HG03097 (cell line): ENCODE data around the gene THEMIS.
"Not testable (repeated sequence)": the region's sequence is repeated elsewhere in the genome, so short reads cannot be mapped to it uniquely, and the experiment has no call there.

Experiments
- ATAC-seq: cut with Tn5 transposase; IDR thresholded peaks from one replicate; pipeline ENCODE4 v1.9.1; 2021; ENCODE audit not compliant: unreplicated experiment, low FRiP score

The THEMIS gene

DNA sequence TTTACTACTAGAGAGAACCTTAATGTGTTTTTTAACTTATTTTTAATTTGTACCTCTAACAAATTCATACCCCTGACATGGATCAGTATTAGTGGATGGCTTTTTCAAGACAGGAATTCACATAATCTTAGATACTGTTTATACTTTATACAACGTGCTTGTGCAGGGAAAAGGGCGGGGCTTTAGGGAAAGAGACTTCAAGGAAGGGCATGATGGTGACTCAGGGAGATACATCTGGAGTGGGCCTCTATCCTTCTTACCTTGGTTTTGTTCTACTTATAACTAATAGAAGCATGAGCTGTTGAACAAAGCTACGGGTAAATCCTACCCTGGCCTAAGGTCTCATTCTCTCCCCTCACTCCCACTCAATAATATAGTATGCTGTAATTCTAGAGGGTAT is 163.1 kb downstream of the THEMIS start:
- no peak for ATAC-seq

DNA sequence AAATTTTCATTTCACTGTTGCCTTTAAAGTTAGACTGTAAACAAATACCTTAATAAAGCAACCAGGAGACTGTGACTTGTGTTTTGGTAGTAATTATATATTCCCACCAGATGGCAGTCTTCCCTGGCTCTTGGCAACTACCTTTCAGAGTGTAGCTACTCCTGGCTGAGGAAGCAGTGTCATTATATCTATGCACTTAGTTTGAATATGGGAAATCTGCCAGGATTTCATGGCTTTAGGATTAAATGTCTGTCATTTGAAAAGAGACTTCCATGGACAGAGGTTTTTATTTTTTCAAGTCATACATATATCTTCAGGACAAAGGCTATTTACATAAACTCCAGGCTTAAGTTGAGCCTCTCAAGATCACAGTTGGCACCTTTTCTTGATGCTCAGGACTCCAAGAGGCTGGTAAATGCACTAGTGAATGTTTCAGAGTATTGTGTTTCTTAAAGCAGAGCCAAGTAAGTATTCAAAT is 163.8 kb downstream of the THEMIS start:
- peak; percentile 85 for ATAC-seq

DNA sequence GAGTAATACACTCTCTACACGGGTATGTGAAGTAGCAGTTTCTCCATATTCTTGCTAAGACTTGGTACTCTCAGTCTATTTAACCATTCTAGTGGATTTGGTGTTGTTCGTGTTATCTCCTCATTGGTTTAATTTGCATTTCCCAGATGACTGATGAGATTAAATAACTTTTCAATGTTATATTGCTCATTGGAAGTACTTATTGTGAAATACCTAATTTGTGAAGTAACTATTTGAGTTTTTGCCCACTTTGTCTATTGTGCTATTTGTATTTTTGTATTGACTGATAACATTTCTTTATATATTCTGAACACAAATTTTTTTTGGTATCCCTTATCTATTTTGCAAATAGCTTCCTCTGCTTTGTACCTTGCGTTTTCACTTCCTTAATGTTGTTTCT is 167.9 kb downstream of the THEMIS start:
- ATAC-seq: no peak

DNA sequence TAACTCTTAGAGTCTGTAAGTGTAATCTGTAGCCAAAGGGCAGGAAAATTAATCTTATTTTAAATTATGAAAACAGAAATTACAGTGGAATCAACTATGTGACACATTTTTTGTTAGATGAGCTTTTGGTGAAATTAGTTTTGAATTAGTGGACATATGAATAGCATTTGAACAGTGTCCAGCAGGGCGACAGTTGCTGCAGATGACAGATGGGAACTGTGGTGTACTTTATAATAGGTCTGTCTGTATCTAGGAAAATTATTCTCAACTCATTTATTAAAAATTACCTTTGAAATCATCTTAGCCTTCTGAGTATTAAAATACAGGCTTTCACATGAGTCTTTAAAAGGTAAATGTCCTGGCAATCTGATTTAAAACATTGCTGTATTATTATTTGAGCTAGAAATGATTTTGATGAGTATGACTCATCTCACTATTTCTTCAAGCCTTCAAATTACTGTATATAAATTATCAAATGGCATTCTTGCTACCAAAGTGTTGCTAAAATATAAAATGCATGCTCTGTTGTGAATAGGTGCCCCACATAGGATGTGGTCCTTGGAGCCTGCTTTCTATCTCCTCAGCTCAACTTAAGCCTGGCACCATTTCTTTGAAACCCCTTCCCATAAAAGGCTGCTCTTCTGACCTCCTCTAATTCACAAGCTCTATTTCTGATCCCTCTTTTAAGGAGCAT is 173.5 kb downstream of the THEMIS start:
- no peak for ATAC-seq

DNA sequence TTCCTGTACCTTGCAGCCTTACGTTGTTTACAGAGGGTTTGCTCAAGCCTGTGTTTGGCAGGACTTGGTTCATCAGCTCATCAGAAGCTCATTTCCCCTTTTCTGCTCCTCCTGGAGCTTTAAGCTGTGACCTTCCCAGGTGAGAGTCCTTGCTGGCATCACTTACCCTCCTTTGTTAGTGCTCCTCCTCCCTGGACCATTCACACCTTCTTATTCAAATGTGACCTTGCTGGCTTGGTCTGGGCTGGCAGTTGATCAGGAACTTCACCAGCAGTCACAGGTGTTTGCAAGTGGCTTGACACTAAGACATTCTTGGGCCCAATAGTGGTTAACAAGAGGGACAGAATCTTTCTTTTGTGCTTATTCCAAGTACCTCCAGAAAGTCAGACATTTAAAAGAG is 175.0 kb downstream of the THEMIS start:
- no peak for ATAC-seq

DNA sequence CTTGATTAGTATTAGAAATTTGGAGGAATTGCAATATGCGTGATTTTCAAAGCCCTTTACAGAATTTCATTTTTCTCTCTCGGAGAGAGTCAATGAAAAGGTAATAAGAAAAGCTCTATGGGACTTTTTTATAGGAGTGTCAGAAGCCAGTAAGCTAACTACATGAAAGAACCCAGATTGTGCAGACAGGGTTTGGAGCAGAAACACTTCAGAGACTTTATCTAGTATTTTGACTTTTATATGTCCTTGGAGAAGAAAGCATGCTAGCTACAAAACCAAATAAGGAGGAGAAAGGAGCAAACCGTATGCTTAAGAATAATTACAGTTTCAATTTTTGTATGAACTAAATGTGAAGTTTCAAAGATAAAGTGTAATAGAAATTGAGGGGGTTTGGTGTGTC is 182.2 kb downstream of the THEMIS start:
- ATAC-seq: no peak

DNA sequence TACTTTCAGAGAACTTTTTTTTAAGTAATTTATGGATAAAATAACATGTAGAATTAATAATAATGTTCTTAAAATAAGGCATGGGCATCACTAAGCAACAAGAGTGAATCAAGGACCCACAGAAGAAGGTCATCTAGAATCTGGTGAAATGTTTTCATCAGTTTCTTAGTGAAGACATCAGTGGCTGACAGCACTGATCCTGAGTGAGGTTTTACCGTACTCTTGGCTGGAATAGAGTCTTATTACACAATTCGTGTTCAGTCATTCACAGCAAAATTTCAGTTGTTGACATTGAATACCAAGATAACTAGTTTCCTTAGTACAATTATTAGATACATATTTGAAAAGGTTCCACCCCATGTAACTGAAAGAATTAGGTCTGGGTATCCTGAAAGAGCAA is 183.5 kb downstream of the THEMIS start:
- ATAC-seq: no peak

DNA sequence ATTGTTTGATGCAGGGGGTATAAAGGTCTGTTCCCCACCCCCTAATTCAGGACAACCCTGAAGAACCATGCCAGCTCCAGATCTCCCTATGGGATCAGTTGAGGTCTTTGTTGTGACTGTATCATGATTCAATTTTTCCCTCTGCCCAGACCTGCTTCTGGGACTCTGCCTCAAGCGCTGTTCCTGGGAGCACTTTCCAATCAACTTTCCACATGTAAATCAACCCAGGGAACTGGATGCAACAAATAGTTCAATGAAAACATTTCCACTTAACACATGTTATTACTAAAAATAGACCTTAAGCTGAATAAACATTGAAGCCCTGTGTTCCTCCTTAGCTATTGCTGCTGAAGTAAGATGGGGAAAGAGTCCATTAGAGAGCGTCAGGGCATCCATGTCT is 184.4 kb downstream of the THEMIS start:
- no peak for ATAC-seq

DNA sequence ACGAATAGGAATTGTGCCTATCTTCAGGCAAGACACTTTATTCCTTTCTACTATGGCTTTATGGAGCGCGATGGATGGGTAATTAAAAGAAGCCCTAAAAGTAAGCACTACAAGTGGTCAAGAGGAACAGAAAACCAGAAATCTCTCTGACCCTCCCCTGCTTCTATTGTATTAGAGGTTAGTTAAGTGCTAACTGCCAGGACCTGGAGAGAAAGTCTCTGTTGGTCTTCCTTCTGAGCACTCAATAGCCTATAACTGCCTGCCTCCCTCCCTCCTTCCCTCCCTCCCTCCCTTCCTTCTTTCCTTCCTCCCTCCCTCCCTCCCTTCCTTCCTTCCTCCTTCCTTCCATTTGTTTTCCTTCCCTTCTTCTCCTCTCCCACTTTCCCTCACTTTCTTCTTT is 190.2 kb downstream of the THEMIS start:
- ATAC-seq: no peak

DNA sequence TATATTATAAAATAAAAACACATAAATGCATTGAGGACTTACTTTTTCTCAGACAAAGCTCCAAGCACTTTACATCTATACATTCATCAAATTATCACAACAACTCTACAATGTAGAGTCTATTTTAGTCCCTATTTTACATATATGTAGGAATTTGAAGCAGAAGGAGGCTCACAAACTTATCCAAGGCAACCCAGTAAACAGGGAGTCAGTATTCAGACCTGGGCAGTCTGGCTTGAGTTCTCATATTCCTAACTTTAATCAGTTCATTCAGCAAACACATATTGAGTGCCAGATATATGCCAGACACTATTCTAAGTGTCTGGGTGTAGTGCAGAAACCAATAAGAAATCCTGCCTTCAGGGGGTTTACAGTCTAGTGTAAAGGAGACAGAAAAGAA is 194.6 kb downstream of the THEMIS start:
- ATAC-seq: no peak

DNA sequence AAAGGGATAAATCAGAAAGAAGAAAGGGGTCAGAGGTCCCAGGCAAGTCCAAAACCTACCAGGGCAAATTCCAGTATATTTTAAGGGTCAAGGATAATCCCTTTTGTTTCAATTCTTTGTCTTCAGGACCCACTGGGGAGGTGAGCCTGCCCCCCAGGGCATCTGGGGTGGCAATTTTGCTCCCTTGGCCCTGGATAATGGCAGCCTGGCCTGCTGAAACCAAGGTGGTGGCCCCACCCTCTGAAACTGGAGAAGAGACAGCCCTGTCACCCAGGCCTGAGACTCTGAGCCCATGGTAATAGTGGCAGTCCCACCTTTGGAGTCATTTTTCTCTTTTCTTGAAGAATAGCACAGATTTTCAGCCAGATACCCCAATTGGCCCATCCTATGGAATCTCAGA is 205.8 kb downstream of the THEMIS start:
- ATAC-seq: no peak

DNA sequence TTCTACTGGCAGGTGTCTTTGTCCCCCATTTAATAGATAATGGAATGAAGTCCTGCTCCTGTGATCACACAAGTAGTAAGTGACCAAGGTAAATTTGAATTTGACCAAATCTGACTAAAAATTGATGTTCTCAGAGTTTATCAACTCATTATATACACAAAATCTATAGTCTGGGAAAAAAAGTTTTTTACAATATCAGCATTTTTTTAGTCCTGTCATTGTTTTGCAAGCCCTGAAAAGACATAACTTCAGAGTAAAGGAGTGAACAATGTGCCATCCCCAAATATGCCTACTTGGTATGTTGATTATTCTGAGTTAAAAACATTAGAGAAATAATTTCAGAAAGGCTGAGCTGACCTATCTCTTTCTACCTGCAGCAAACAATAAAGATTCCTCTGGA is 209.7 kb downstream of the THEMIS start:
- ATAC-seq: no peak

DNA sequence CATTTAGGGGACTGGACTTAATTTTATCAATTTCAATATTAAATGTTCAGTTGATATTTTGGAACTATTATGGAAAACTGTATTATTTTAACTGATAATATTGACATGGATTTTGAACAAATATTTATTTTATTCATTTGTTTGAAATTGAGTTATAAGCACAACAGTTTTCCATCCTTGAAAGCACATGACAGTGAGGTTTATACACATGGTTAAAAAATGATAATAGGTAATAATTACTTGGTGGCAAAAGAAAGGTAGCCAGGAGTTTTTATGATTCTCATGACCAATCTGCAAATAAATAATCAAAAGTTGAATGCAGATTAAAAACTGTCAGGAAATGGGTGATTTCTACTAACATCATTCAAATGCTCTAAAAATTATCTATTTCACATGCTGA is 210.3 kb downstream of the THEMIS start:
- no peak for ATAC-seq

DNA sequence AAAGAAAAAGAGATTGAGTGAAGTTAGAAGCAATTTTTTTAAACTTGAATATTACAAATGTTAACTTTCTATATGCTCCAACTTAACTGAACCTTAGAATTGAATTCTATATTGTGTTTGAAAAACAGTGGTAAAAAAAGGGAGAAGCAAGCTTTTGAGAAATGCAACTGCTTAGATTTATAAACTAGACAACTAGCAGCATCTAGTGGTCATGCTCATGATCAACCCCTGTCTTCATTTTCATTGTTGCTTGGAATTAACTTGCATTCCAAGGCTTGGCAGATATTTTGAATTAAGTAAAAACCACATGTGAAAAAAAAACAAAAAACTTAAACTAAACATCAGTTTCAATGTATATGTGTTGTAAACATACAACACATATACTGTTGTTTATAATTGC is 210.8 kb downstream of the THEMIS start:
- no peak for ATAC-seq

DNA sequence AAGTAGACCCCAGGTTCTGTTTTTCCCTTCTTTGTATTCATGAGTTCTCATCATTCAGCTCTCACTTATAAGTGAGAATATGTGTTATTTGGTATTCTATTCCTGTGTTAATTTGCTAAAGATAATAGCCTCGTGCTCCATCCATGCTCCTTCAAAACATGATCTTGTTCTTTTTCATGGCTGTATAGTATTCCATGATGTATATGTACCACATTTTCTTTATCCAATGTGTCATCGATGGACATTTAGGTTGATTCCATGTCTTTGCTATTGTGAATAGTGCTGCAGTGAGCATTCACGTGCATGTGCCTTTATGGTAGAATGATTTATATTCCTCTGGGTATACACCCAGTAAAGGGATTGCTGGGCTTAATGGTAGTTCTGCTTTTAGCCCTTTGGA is 213.4 kb downstream of the THEMIS start:
- not testable (repeated sequence) for ATAC-seq

DNA sequence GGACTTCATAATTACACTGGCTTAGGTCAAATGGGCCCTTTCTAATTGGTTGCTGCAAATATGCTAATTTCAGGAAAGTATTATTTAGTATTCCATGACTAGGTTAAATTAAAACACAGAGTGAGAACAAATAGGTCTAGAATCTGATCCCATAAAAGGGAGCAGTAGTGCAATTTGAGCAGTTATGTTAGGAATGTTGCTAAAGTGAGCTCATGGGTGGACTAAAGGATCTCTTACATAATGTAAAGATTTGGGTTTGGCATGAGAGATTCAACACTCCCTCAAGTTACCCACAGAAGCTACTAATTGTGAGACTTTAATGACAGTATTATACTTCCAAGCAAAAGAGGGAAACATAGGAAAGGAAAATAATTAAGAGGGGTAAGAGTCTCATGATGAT is 214.8 kb downstream of the THEMIS start:
- ATAC-seq: no peak

DNA sequence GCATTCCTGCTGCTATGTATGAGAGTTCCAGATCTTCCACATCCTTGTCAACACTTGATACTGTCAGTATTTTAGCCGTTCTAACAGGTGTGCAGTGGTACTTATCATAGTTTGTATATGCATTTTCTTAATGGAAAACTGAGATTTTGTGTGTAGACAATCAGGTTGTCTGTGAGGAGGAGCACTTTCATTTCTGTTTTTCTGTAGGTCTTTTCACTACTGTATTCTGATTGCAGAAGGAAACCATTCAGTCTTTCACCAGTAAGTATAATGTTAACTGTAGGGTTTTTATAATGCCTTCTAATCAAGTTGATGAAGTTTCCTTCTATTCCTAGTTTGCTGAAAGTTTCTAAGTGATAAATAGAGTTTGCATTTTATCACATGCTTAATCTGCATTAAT is 216.4 kb downstream of the THEMIS start:
- ATAC-seq: no peak
